Thyroid gland (tissue), 4 donors: ENCODE measurements around the gene SUMO3. TPM values are rescaled to one million over a fixed set of nuclear protein-coding genes. Genes with fewer than 3 reads are reported as not detected.

Experiments used
- DNase-seq, 2 donors: peaks; one replicate each; pipeline ENCODE4 v3.0.0-alpha.2; 2019
- H3K27ac ChIP-seq, 3 donors: fragments of 200-600 bp; sonication (generic); 1 replicate in 2 of 3; 2 replicates in 1 of 3; pipeline ENCODE4 v1.5.1; 2016 to 2019; ENCODE audit warnings: mild to moderate bottlenecking in 1 of 3, moderate library complexity in 1 of 3
- H3K27me3 ChIP-seq: fragments of 200-600 bp; sonication (generic); one replicate; pipeline ENCODE4 v1.5.1; 2019
- H3K36me3 ChIP-seq, 2 donors: fragments of 200-600 bp; sonication (generic); one replicate each; pipeline ENCODE4 v1.5.1; 2016 to 2019
- H3K4me1 ChIP-seq, 2 donors: fragments of 200-600 bp; sonication (generic); one replicate each; pipeline ENCODE4 v1.5.1; 2017 to 2019
- H3K4me3 ChIP-seq, 3 donors: fragments of 200-600 bp; sonication (generic); replicated peaks in 1 of 3; 1 replicate in 2 of 3; 2 replicates in 1 of 3; pipeline ENCODE4 v1.5.1; 2016; ENCODE audit warnings: mild to moderate bottlenecking in 1 of 3
- H3K9me3 ChIP-seq: fragments of 200-600 bp; sonication (generic); one replicate; pipeline ENCODE4 v1.5.1; 2017
- POLR2A ChIP-seq, 2 donors: fragments of 450-650 bp; IDR thresholded peaks; one replicate each; pipeline ENCODE4 v1.6.1; 2017; ENCODE audit warnings: antibody characterized with exemption in 2 of 2, mild to moderate bottlenecking in 2 of 2, moderate library complexity in 1 of 2
- WGBS, 2 donors: methylation state at CpG; one replicate each; pipeline ENCODE4 v1.1.5; 2017; 5-methylcytosine and 5-hydroxymethylcytosine counted together
- intact Hi-C: fragments of 100-400 bp; cut with DNase I; formaldehyde crosslinking; loops from one replicate; pipeline ENCODE4 v1.15.1; 2023
- total RNA-seq, 4 donors: library from RNA; depleted of rRNA; stranded (reverse); fragments of >200 nt; gene quantifications; one replicate each; pipeline ENCODE4 v1.2.3, GENCODE V29; 2016
- TF ChIP-seq, protein P1 (sequence below), 6 experiments: fragments of 200-600 bp in 3 of 6; fragments of 450-650 bp in 3 of 6; sonication (generic) in 3 of 6; IDR thresholded peaks; one replicate each; pipeline ENCODE4 v1.5.1; 2016 to 2019; ENCODE audit warnings: antibody characterized with exemption in 6 of 6, mild to moderate bottlenecking in 2 of 6, inconsistent platforms in 1 of 6, moderate library complexity in 1 of 6

Gene SUMO3
- total RNA-seq, 4 donors from 2014 or later = 65.7 to 127 (median 87.8) TPM

DNA sequence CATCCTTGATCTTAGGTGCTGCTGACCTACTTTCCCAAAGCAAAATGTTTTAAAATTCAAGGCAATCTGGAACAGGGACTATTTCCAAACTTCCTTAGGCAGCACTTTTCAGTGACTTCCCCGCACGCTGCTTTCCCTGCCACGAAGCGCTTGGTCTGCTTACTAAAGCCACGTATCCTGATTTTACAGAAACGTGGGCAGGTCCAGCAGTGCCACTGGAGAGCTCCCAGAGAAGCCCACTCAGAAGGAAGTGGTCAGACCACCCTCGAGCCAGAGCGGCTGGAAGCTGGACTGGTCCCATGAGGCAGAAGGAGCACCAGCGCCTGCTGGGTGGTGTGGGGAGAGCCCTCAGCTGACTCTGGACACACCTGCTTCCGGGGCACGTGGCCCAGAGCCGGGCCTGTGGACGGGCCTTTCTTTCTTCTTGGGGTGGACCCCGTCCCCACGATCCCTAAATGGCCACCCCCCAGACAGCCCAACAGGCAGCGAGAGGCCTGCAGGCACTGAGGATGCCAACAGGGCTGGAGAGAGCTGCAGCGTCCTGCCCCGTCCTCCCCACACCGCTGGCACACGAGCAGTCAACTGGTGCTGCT, 32.4 kb upstream of the SUMO3 start:
- TF ChIP-seq, protein P1, sequence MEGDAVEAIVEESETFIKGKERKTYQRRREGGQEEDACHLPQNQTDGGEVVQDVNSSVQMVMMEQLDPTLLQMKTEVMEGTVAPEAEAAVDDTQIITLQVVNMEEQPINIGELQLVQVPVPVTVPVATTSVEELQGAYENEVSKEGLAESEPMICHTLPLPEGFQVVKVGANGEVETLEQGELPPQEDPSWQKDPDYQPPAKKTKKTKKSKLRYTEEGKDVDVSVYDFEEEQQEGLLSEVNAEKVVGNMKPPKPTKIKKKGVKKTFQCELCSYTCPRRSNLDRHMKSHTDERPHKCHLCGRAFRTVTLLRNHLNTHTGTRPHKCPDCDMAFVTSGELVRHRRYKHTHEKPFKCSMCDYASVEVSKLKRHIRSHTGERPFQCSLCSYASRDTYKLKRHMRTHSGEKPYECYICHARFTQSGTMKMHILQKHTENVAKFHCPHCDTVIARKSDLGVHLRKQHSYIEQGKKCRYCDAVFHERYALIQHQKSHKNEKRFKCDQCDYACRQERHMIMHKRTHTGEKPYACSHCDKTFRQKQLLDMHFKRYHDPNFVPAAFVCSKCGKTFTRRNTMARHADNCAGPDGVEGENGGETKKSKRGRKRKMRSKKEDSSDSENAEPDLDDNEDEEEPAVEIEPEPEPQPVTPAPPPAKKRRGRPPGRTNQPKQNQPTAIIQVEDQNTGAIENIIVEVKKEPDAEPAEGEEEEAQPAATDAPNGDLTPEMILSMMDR (IDR thresholded peaks at IDR 0.05) = no peak
- Histone ChIP-seq H3K36me3 (peaks cover 41 to 46% of the 10 kb centered on the region in 2 donors), H3K4me1 (peaks cover 18 to 20% of the 10 kb centered on the region in 2 donors), H3K27me3 (no peaks in the 10 kb centered on the region), H3K4me3 (no peak overlapping the region), H3K9me3 (no peaks in the 10 kb centered on the region), H3K27ac (no peak overlapping the region)
- WGBS, 2 donors = 88 to 95% methylated on average over 14 to 20 of the region's 20 CpGs
- no peak for DNase-seq
- intact Hi-C loops = no loop called here

DNA sequence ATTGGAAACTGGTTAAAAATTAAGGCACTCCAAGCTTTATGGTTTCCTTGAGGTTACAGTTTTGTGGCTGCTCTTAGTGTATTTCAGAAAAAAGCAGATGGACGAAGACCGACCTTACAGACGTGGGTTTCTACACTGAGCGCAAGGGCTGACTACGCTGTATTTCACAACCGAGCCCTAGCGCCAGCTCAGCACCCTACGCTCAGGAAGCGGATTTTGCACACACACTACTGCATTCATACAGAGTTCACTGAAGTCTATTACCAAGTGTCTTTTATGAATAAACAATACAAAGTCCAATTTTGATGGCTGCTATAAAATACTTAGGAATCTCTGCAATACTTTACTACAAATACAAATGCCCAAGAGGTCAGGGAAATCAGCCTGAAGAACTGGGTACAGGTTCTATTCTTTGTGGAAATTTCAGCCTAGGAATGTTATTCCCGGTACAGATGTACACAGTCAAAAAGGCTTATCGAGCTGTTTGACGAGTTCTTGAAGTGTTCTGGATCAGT, 31.8 kb upstream of the SUMO3 start:
- intact Hi-C loops = no loop called here
- H3K27me3 ChIP-seq = no peaks in the 10 kb centered on the region
- peaks cover 18 to 20% of the 10 kb centered on the region in 2 donors for H3K4me1 ChIP-seq
- DNase-seq = no peak
- TF ChIP-seq, protein P1 (IDR thresholded peaks at IDR 0.05) = no peak
- TF ChIP-seq POLR2A (IDR thresholded peaks at IDR 0.05) = no peak
- WGBS, 2 donors = 82 to 83% methylated on average over 12 of the region's 12 CpGs
- peaks cover 35 to 40% of the 10 kb centered on the region in 2 donors for H3K36me3 ChIP-seq
- H3K9me3 ChIP-seq = no peaks in the 10 kb centered on the region
- no peak overlapping the region for H3K27ac ChIP-seq
- H3K4me3 ChIP-seq = no peak overlapping the region

DNA sequence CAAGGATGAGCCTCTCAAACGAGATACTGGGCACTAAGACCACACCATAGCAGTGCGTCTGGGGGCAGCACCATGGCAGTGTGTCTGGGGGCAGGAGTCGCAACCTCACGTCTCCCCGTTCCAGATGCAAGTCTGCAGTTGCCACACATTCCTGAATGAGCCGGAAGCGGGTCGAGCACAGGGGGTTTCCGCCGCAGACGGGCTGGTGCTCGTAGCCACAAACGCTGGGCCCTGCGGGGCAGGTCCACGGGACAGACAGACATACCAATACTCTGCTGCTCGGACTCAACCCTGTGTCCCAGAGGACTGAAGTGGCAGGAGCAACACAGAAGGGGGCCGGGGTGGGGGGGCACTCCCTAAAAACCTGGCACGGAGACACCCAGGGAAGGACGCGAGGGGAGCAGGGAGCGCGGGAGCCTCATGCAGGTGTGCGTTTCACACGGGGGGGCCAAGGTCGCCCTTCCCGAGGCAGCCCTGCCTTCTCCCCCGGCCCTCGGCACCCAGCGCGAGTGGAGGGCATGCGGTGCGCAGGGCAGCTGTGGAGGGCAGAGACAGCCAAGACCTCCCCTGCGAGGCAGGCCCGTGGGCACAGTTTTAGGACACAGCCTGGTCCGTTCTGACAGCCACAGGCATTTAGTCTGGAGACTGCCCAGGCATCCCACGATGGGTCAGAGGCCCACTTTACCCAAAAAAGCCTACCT, 31.1 kb upstream of the SUMO3 start:
- Histone ChIP-seq H3K4me3 (no peak overlapping the region), H3K27ac (no peak overlapping the region), H3K9me3 (no peaks in the 10 kb centered on the region), H3K27me3 (no peaks in the 10 kb centered on the region), H3K4me1 (peaks cover 18 to 20% of the 10 kb centered on the region in 2 donors), H3K36me3 (peaks cover 28 to 33% of the 10 kb centered on the region in 2 donors)
- TF ChIP-seq, protein P1 (IDR thresholded peaks at IDR 0.05) = no peak
- no peak for TF ChIP-seq POLR2A (IDR thresholded peaks at IDR 0.05)
- DNase-seq = no peak
- WGBS, 2 donors = 94 to 99% methylated on average over 21 to 23 of the region's 36 CpGs
- intact Hi-C loops = no loop called here

DNA sequence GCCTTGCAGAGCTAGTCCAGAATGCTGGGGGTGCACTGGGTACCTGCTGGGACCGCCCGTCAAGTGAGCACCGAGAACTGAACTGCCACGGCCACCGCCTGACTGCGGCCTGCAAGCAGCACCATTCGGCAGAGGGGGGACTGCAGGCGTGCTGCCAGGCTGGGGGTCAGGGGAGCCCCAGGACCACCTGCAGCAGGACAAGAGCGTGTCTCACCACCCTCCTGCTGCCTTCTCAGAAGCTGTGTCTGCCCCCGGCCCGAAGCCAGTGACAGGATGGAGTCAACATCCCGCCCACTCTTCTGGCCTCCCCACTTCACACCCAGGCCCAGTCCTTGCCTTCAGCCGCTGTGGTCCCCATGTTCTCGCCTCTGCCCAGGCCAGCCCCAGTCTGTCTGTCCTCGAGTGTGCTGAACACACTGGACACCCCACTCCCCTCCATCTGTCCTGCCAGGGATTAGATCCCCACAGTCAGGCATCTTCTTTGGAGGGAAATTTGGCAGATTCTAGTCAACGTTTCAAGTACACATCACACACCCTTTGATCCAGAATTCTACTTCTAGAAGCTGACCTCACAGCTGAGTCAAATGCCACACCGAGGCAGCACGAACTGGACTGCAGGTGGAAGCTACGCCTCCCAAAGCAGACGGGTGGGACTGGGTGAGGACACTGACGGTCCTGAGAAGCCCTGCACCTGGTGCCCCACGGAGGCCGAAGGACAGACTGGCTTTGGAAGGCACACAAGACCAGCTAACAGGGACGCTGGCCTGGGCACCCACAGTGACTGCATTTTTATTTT, 29.6 kb upstream of the SUMO3 start:
- no peak for DNase-seq
- 81 to 91% methylated on average over 4 to 18 of the region's 24 CpGs for WGBS, 2 donors
- intact Hi-C loops = no loop called here
- H3K27me3 ChIP-seq = no peaks in the 10 kb centered on the region
- H3K36me3 ChIP-seq = peaks cover 25 to 31% of the 10 kb centered on the region in 2 donors
- no peak overlapping the region for H3K27ac ChIP-seq
- no peak overlapping the region for H3K4me3 ChIP-seq
- H3K4me1 ChIP-seq = peaks cover 18 to 20% of the 10 kb centered on the region in 2 donors
- no peaks in the 10 kb centered on the region for H3K9me3 ChIP-seq
- TF ChIP-seq, protein P1 (IDR thresholded peaks at IDR 0.05) = no peak
- TF ChIP-seq POLR2A (IDR thresholded peaks at IDR 0.05) = no peak
